Lung microvascular endothelial cell (primary cell): ENCODE results near the gene PLP2. TPM values are rescaled to one million over a fixed set of nuclear protein-coding genes. Genes with fewer than 3 reads are reported as not detected.
"Not testable (repeated sequence)": the region's sequence is repeated elsewhere in the genome, so short reads cannot be mapped to it uniquely, and the experiment has no call there.

Source experiments
- DNase-seq, 2 donors: peaks; one replicate each; pipeline versions ENCODE4 v3.0.0 to v3.0.0-alpha.2; 2010; ENCODE audit warnings: low read depth in 2 of 2
- total RNA-seq: library from RNA; depleted of rRNA; stranded (reverse); fragments of >200 nt; gene quantifications from 2 replicates; pipeline ENCODE4 v1.2.1, GENCODE V29; 2014

PLP2 gene
- total RNA-seq, 1 donor from 2014 or later, result 6.7 TPM

DNA sequence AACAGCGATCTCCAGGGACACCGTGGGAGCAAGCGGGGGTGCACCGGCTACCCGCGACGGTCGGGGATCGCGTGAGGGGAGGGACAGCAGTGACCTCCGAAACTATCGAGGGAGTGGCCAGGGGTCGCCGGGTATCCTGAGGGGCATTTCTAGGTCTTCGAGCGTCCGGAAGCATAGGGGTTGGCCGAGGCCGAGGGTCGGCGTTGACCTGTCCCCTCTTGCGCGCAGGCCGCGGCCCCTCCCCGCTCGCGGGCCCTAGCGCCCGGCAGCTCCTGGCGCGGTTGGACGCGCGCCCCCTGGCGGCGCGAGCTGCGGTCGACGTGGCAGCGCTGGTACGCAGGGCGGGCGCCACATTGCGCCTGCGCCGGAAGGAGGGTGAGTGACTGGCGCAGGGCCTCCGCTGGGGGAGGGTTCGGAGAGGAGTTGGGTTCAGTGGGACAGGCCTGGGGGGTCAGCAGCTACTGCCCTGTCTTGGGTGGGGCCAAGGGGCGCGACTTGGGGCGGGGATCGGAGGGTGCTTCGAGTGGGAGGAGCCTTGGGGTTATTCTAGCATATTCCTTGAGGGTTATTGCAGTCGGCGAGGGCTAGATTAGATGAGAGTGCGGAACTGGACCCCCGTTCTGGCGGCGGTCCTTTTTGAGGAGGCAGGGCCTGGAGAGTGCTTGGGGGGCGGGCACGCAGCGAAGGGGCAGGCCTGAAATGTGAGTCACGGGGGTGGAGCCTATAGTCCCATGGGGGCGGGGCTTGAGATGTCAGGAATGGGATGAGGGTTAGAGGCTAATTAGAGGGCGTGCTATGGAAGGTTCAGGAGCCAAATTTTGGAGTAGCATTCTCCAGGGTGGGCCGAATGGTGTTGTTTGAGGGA lies 7.9 kb upstream of the PLP2 start:
- peak; percentile 85 to 91 for DNase-seq

GRCh38 chrX:49164589-49165360 lies 6.9 kb upstream of the PLP2 start:
- DNase-seq, result no peak

DNA sequence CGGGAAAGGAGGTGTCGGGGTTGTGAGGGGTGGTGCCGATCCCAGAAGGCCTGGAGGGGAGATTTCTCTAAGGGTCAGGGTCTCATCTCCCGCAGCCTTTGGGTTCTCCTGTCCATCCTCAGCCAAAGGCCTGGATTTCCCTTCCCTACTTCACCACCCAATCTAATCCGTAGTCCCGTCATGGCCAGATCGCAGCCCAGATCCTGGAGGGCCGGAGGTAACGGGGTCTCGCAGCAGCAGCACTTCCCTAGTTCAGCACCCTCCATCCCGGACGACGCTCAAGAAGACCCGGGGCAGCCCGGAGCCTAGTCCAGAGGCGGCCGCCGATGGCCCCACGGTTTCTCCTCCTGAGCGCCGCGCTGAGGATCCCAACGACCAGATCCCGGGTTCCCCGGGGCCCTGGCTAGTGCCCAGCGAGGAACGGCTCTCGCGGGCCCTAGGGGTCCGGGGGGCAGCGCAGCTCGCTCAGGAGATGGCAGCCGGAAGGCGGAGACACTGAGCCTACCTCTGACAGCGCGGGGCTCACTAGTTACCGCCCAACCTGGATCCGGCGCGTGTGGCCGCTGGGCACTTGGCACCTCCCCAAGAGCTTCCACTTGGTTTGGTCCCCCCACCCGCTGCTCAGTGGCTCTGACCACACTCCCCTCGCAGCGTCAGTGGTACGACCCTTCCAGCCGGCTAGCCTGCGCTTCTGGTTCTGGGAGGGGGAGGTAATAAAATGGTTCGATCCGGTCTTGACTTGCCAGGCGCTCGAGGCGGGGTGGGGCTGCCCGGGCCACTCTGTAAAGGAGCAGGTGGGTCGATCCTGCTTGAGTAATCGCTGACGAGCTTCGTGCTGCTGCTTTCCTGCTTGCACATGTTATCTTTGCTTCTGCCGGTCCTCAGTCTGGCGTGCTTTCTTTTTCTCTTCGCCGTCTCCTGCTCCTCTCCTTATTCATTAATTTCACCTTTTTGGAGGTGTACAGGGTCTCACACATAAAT lies 5.5 kb upstream of the PLP2 start:
- DNase-seq, result peak; percentile 65 to 89

GRCh38 chrX:49166914-49167739 lies 4.6 kb upstream of the PLP2 start:
- DNase-seq, result peak; percentile 64 to 71

- no peak for DNase-seq
Measured at GRCh38 chrX:49167740-49168108, 4.0 kb upstream of the PLP2 start.

DNA sequence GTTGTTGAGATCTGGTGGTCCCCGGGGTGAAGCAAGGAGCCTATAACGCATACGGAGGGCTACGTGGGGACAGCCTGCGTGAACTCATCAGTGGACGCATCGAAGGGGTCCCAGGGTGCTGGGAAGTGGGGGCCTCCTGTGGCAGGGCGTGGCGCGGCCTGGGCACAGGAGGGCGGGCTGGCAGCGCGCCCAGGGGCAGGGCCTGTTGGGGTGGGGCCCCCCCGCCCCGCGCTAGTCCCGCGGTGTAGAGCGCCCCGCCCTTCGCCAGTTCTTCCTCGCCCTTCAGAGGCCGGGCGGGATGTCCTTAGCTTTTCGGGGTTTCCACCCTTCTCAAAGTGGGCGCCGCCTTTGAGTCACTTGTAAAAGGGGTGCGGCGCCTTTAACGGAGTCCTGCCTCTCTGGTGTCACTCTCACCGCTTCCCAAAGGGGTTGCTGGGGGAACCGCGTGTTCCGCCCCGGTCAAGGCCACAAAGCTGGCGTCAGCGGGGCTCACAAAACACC lies 632 bp downstream of the PLP2 start:
- peak; percentile 31 to 38 for DNase-seq

DNA sequence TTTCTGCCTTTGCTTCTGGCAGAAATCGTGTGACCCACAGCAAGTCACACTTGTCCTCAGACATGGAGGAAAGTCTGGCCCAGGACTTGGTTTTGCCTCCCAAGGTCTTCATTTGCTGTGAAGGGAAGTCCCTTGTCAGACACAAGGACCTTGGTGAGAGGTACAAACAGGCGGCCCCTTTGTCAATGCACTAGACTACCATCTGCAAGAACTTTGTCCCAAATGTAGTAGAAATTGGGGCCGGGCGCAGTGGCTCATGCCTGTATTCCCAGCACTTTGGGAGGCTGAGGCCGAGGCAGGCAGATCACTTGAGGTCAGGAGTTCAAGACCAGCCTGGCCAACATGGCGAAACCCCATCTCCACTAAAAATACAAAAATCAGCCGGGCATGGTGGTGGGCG lies 1.8 kb downstream of the PLP2 start:
- not testable (repeated sequence) for DNase-seq

DNA sequence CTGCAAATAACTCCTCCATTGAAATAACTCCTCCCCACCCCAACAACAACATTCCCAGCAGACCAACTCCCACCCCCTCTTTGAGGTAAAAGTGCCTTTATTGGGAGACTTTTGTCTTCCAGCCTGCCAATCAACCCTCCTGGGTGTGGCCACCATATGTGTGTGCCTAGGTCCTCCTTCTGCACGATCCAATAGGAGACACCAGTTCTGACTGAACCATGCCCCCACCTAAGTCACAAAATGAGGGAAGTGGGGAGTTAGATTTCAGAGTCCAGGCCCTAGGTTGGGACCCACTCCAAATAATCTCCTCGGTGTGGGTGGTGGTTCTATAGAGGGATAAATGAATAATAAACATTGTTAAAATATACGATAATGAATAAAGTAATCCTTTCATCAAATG lies 3.0 kb downstream of the PLP2 start:
- no peak for DNase-seq

DNA sequence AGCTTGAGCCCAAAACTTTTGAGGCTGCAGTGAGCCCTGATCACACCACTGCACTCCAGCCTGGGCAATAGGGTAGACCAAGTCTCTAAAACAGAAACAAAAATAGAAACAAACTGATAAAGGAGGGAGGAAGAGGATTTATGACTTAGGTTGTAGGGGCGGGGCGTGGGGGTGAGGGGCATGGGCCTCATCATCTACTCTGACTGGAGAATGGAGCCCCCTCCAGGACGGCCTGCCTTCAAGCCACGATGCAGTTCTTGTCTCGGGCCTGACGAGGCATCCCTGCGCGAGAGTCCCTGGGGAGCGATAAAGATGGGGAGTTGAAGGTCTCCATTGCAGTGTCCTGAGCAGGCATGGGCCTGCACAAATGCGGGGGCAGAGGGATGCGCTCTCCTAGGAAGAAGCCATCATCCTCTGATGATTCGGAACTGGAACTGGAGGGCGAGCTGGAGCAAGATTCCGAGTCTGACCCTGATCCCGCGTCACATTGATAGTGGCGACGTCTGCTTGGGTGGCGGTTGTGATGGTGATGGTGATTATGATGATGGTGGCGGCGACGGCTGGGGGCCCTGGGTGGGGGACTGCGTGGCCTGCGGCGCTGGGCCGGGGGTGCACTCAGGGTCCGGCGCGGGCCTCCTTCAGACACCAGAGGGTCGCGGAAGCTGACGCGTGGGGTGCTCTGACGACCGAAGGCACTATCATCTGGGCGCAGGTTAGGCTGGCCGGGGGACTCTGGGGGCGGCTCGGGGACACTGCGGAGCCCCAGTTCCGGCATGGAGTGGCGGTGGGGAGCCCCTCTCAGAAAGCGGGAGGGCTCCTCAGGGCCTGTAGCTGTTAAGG lies 4.0 kb downstream of the PLP2 start:
- DNase-seq, result no peak

DNA sequence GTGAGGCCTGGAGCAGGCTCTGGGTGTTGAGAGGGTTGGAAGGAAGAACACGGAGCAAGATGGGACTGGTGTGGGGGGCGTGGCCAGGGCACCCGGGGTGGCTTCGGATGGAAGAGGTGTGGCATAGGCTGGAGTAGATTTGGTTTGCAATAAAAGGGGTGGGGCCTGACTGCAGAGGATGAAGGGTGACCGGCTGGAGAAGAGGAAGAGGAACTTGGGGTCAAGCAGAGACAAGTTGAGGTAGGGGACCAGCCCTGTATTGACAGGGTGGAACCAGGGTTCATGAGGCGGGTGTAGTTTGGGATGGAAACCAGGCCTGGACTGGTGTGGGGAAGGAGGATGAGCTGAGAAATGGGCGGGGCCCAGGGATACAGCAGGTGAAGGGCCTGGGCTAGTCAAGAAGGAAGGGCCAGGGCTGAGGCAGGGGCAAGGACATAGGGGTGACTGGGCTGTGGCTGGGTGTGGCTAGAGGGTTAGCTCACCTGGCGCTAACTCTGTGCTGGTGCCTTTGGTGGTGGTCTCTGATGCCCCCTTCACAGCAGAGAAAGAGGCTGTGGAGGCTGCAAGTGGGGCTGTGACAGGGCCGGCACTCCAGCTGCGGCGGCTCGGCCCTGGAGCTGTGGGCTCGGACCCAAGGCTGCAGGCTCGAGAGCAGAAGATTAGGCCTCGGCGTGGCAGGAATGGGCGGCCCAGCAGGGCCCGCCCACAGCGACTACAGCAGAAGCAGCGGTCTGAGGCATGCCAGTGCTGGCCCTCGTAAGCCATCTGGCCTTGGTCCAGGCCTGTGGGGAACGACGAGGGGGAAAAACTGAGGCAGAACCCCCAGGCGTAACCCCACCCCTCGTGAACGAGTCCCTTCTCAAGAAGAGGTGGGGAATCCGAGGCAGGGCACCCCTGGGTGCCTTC lies 5.0 kb downstream of the PLP2 start:
- no peak for DNase-seq

DNA sequence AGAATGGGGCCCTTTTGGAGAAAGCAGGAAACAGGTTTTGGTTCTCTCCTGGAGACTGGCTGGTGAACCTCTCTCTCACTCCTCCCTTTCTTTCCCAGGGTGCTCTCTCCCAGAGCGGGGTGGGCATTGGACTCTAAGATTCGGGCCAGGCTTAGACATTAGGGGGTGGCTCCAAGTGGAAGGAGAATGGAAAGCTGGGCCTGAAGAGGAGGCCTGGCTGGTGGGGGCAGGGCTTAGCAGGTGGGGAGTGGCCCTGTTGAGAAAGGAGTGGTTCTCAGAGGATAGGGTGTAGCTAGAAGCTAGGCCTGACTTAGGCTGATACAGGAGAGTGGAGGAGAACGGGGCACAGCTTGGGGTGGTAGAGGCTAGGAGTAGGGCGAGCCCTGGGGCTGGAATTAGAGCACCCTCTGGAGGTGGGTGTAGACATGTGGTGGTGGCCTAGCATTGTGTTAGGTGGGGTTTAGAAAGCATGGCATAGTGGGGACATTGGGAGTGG lies 5.7 kb downstream of the PLP2 start:
- no peak for DNase-seq

- no peak for DNase-seq
Measured at GRCh38 chrX:49177873-49178480, 6.3 kb downstream of the PLP2 start.

- DNase-seq, result no peak
Measured at GRCh38 chrX:49178537-49178936, 6.8 kb downstream of the PLP2 start.

- DNase-seq, result no peak
Measured at GRCh38 chrX:49179358-49179757, 7.7 kb downstream of the PLP2 start.

GRCh38 chrX:49183701-49184281 lies 12.1 kb downstream of the PLP2 start:
- no peak for DNase-seq

DNA sequence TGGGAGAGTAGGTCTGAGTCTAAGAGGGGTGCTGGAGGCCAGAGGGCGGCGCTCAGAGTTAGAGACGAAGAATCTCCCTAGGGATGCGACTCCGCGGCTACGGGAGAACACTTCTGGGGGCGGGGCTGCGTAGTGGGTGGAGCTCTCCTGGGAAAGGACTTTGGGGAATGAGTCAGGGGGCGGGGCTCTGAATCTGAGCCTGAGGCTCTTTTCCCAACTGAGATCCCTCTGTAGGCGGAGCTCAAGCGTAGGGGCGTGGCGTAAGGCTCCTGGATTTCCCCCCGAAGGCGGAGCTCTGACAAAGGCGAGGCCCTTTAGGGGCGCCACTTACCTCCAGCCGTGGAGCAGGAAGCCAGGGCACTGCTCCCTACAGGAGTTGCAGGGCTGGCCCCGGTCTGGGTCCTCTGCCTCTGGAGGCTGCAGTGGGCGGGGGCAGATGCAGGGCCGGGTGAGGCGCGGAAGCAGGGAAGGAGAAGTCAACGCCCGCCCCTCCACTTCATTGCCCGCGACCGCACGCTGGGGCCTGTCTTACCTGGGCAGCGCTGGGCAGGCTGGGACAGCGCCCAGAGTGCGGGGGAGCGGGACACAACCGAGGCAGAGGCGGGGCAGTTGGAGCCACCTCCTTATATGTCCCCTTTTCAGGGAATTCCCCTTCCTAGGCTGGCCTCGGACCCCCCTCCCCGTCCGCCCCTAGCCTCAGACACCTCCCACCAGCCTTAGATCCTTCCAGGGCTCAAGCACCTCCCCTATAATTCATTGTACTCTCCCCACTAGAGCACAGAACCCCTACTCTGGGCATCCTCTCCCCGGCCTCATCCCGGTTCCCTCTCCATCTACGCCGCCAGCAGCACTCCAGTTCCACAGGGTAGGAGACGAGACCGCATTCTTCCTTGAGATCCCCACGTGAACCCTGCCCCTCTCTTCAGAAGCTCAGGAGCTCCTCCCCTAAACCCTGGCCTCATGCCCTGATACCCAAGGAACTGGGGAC lies 12.9 kb downstream of the PLP2 start:
- peak; percentile 70 to 86 for DNase-seq
